Vagina (tissue), 2 donors: ENCODE data around the gene NUBPL.

ENCODE experiments used
- POLR2A ChIP-seq, 2 donors: fragments of 450-650 bp; IDR thresholded peaks; one replicate each; pipeline ENCODE4 v1.6.1; 2017; ENCODE audit warnings: antibody characterized with exemption in 2 of 2, mild to moderate bottlenecking in 2 of 2, moderate library complexity in 2 of 2
- TF ChIP-seq, protein P1 (sequence below), 3 experiments: fragments of 450-650 bp in 2 of 3; fragments of 200-600 bp in 1 of 3; sonication (generic) in 1 of 3; IDR thresholded peaks; one replicate each; pipeline ENCODE4 v1.5.1; 2017 to 2019; ENCODE audit warnings: antibody characterized with exemption in 3 of 3, mild to moderate bottlenecking in 2 of 3, moderate library complexity in 2 of 3

- TF ChIP-seq, protein P1, sequence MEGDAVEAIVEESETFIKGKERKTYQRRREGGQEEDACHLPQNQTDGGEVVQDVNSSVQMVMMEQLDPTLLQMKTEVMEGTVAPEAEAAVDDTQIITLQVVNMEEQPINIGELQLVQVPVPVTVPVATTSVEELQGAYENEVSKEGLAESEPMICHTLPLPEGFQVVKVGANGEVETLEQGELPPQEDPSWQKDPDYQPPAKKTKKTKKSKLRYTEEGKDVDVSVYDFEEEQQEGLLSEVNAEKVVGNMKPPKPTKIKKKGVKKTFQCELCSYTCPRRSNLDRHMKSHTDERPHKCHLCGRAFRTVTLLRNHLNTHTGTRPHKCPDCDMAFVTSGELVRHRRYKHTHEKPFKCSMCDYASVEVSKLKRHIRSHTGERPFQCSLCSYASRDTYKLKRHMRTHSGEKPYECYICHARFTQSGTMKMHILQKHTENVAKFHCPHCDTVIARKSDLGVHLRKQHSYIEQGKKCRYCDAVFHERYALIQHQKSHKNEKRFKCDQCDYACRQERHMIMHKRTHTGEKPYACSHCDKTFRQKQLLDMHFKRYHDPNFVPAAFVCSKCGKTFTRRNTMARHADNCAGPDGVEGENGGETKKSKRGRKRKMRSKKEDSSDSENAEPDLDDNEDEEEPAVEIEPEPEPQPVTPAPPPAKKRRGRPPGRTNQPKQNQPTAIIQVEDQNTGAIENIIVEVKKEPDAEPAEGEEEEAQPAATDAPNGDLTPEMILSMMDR (IDR thresholded peaks at IDR 0.05): no peak
- no peak for TF ChIP-seq POLR2A (IDR thresholded peaks at IDR 0.05)
Measured at GRCh38 chr14:31702130-31702529, 140.9 kb downstream of the NUBPL start.
